Iris pigment epithelial cell (primary cell): ENCODE data around the gene NOL4L.
A peak's percentile ranks its signal among the peaks of the same experiment; 100 is the strongest.

Experiments
- DNase-seq: peaks from one replicate; pipeline ENCODE4 v3.0.0-alpha.2; 2011; ENCODE audit warnings: low read depth

Gene NOL4L, protein sequence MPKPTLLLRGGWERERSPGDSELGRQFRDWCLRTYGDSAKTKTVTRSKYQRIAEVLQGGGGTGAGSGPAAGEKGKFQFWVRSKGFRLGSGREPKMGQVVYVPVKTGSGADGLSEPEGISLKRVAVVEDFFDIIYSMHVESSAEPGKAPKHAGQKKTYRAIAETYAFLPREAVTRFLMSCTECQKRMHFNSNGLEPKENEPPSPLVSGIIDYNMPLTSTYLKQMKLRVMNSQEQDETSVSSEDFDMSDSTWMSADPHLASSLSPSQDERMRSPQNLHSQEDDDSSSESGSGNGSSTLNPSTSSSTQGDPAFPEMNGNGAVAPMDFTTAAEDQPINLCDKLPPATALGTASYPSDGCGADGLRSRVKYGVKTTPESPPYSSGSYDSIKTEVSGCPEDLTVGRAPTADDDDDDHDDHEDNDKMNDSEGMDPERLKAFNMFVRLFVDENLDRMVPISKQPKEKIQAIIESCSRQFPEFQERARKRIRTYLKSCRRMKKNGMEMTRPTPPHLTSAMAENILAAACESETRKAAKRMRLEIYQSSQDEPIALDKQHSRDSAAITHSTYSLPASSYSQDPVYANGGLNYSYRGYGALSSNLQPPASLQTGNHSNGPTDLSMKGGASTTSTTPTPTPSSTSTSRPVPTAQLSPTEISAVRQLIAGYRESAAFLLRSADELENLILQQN

DNA sequence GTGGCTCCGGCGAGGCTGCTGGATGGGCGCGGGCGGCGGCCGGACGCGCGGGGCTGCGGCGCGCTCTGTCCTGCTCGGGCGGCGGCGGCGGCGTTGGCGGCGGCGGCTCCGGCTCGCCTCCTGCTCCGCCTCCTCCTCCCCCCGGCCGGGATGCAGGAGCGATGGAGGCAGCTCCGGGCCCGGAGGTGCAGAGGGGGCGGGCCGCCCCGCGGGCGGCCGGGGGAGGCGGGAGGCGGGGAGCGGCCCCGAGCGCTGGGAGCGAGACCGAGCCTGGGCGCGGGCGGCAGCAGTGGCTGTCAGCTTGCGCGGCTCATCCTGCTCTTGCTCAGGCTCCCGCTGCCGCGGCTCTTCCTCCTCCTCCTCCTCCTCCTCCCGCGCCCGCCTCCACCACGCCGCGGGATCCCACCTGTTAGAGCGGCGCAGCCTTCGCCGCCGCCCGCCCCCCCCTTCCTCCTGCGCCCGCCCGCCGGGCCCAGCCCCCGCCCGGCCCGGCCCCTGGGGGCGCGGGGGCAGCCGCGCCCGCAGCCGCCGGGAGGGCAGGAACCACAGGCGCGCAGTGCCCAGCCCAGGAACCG, at the start of gene NOL4L:
NOL4L (minus strand) TSS at position 323 of the 575 bp plus-strand sequence. CDS start 443 bp downstream, outside the sequence.
- peak; percentile 42 for DNase-seq

- no peak for DNase-seq
These were observed 49.1 kb upstream of the NOL4L start for GRCh38 chr20:32634041-32634805.

DNA sequence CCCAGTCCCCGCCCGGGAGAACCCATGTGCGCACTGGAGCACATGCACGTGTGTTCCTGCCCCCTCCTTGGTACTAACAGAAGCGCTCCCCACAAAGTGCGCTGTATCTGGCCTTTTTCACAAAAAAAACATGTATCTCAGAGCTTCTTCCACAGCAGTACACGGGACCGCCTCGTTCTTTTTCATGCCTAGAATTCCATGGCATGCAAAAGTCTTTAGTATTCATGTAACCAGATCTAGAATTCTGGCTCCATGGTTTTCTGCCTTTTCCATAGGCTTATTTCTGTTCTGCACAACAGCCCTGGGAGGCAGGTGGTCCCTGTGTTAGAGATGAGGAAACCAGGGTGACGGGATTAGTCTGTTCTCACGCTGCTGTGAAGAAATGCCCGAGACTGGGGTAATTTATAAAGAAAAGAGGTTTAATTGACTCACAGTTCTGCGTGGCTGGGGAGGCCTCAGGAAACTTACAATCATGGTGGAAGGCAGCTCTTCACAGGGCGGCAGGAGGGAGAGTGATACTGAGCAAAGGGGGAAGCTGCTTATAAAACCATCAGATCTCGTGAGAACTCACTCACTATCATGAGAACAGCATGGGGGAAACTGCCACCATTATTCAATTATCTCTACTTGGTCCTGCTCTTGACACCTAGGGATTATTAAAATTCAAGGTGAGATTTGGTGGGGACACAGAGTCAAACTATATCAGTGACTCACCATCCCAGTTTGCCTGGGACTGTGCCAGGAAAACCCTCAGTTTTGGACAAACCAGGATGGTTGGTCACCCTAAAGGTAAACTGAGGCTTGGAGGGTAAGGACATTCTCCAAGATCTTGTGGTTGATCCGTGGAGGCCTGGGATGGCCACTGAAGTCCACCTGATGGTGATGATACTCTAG, 47.6 kb upstream of the NOL4L start:
- no peak for DNase-seq

GRCh38 chr20:32631933-32632460, 46.9 kb upstream of the NOL4L start:
- no peak for DNase-seq

DNA sequence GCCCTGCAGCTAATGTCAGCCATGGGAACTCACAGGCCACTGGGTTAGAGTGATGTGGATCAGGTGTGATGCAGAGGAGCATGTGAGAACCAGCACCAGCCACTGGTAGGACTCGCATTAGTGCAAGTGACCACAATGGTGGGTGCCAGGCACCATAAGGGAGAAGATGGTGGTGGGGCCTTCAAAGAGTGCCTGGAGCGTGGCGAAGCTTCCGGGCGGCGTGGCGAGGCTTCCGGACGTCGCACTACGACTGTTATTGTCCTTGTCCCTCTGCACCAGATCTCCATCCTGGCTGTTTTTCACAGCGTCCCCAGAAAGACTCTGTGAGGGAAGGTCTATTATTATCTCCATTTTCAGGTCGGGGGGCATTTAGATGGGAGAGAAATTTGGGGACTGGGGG, 44.7 kb upstream of the NOL4L start:
- DNase-seq, result no peak

- no peak for DNase-seq
These were observed 43.9 kb upstream of the NOL4L start for GRCh38 chr20:32628960-32629530.

DNA sequence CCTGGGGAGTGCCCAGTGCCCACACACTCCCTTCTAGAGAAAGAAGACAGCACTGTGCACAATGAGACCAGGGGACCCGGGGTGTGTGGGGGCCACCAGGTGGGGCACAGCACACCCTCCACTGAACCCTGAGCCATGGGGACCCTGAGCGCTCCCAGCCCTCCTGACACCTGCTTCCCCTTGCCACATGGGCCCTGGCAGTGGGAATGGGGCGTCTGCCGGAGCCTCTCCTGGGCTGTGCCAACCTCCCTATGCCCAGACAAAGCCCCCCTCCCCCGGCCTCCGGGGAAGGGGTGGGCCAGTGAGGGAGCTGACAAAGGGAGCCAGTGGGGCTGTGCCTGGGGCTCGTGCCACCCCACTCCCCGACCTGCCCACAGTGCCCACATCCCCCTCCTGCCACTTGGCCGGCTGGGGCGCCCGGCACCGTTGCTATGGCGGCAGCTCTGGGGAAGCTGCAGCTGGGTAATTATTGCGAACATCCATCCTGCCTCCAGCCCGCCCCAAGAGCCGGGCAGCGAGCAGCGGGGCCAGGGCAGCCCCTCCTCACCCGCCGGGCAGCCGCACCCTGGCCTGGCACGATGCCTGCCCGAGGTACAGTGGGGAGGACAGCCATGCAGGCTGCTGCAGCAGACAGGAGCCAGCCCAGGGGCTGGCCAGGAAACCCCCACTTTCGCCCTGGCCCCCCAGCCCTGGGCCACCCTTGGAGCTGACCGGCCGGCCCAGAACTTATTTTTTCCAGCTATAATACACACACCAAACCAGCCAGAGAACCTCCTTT, 41.9 kb upstream of the NOL4L start:
- no peak for DNase-seq

- DNase-seq, result no peak
These were observed 41.3 kb upstream of the NOL4L start for GRCh38 chr20:32626407-32626806.

- DNase-seq, result no peak
These were observed 40.9 kb upstream of the NOL4L start for GRCh38 chr20:32625996-32626395.

DNA sequence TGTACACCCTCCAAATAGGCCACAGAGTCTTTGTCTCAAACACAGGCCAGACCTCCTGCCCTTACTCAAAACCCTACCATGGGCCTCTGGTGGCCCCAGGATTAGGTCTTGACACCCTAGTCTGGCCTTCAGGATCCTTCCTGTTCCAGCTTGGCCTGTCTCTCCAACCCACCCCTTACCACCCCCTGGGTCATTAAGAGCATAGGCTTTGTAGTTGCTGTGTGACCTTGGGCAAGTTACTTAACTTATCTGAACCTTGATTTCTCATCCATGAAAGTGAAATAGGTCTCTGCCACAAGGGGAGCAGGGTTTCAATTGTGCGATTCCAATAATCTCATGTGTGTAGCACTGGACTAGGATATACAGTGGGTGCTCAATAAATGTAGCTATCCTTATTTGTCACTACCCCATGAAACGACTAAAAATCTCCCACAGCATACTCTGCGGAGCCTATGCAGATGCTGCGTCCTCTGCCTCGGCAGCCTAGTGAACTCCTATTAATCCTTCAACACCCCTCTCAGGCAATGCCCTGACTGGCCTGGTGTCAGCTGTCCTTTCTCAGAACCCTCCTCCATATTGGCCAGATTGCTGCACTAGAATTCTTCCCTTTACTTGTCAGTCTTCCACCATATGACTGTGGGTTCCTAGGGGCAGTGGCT, 39.7 kb upstream of the NOL4L start:
- DNase-seq, result no peak

DNA sequence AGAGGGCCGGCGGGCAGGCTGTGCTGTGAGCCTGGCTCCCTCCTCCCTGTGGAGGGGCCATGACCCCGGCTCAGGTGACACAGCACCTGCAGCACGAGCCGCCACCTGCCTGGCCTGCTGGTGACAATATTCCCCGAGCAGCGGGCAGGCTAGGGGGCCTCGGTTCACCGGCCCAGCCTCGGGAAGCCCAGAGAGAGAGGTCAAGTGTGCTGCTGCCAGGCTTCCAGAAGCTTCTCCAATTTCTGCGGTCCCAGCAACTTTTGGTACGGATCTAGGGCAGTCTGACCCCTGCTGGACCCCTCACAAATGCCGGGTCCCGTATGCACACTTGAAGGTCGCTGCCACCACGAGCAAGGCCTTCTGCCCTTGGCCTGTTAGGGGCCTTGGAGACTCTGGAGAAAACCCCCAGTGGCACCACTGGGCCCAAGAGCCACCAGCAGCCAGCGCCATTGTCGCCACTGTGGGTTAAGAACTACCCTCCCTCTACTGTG, 38.6 kb upstream of the NOL4L start:
- no peak for DNase-seq

DNA sequence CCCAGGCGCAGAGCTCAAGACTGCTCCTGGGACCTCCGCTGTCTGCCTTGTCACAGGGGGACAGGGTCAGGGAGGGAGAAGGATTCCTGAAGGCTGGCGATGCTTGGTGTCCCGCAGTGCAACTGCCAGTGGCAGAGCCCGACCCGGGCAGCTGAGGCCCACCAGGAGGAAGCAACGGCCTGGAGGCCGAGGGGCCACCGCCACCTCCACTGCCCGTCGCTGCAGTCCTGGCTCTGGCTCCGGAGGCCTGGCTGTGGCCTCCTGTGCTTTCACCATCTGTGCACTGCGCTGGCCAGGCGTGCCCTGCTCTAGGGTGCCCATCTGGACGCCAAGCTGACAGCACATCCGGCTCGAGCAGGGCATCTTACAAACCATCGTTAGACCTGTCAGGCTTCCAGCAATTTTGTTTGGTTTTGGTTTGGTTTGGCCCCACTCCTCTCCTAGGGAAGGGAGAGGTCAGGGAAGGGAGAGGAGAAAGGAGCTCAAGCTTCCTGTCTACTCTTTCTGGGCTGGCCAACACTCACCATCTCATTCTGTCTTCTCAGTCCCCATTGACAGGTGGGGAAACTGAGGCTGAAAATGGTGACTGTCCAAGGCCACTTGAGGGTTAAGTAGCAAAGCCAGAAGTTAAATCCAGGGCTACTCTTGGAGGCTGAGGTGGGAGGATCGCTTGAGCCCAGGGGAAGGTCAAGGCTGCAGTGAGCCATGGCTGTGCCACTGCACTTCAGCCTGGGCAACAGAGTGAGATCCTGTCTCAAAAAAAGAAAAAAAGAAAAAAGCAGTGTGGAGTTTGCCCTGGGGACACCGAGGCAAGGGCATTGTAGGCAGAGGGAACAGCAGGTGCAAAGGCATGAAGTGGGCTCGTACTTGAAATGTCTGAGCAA, 37.7 kb upstream of the NOL4L start:
- DNase-seq, result no peak

DNA sequence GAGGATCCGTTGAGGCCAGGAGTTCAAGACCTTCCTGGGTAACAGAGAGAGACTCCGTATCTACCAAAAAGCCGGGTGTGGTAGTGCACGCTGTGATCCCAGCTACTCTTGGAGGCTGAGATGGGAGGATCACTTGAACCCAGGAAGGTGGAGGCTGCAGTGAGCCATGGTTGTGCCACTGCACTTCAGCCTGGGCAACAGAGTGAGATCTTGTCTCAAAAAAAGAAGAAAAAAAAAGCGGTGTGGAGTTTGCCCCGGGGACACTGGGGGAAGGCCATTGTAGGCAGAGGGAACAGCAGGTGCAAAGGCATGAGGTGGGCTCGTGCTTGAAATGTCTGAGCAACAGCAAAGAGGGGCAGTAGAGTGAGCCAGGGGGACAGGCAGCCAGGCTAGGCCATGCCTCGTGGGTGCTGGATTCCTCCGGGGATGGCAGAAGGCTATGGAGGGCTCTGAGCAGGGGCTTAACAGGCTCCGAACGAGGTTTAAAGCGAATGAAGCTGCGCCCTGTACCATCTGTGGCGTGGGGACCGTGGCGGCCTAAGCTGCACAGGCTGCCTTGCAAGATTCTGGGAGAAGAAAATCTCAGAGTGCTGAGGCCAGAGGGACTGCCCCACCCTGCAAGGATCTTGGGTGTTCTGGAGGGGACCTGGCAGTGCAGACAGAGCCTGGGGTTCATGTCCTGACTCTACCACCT, 36.9 kb upstream of the NOL4L start:
- no peak for DNase-seq

DNA sequence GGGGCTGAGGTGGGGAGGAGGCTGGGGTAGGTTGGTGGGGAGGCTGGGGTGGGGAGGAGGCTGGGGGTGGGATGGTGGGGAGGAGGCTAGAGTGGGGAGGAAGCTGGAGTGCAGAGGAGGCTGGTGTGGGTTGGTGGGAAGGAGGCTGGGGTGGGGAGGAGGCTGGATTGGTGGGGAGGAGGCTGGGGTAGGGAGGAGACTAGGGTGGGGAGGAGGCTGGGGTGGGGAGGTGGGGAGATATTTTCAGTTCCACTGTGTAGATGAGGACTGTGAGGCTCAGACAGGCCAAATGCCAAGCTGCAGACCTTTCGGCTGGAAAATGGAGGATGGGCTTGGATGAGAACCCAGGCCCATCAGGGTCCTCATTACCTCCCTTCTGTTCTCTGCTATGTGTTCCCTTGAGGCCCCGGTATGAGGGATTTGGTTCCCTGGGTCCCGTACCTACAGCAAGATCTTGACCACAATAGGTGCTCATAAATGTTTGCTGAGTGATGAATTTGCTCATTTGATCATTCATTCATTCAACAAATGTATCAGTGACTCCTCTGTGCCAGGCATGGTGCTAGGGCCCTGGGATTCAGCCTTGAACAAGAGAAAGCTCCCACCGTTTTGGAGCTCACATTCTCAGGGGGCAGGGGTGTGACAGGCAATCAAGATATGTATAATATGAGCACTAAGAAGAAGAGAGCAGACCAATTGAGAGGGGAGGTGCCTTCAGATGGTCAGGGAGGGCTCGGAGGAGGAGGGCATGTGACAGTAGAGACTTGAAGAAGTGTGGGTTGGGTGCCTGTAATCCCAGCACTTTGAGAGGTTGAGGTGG, 36.1 kb upstream of the NOL4L start:
- no peak for DNase-seq

- no peak for DNase-seq
These were observed 34.5 kb upstream of the NOL4L start for GRCh38 chr20:32619586-32619985.

GRCh38 chr20:32614772-32615171, 29.6 kb upstream of the NOL4L start:
- DNase-seq, result no peak

DNA sequence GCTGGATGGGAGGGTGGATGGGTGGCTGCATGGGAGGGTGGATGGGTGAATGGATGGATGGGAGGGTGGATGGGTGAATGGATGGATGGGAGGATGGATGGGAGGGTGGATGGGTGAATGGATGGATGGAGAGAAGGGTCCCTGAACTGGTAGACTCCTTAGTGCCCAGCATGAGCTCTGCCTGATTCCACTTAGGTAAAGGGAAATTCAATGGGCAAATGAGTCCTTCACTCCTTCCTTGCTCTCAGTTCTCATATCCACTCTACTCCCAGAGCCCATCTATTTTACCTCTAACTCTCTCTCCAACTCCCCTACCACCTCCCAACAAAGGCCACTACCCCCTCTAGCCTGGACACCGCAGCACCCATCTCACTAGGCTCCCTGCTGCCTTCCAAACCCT, 29.2 kb upstream of the NOL4L start:
- no peak for DNase-seq
